B cell (primary cell): ENCODE data around the gene NOXA1.

Experiments
- EZH2 ChIP-seq: IDR thresholded peaks from 2 replicates; pipeline ENCODE4 v1.6.1; 2012; ENCODE audit warnings: borderline replicate concordance, low read depth, mild to moderate bottlenecking, moderate library complexity, low read length; ENCODE audit not compliant: insufficient read depth, poor library complexity, severe bottlenecking
- TF ChIP-seq, protein P1 (sequence below): fragments of 200-600 bp; IDR thresholded peaks from one replicate; pipeline ENCODE4 v1.8.0; 2022; ENCODE audit warnings: antibody characterized with exemption, mild to moderate bottlenecking

DNA sequence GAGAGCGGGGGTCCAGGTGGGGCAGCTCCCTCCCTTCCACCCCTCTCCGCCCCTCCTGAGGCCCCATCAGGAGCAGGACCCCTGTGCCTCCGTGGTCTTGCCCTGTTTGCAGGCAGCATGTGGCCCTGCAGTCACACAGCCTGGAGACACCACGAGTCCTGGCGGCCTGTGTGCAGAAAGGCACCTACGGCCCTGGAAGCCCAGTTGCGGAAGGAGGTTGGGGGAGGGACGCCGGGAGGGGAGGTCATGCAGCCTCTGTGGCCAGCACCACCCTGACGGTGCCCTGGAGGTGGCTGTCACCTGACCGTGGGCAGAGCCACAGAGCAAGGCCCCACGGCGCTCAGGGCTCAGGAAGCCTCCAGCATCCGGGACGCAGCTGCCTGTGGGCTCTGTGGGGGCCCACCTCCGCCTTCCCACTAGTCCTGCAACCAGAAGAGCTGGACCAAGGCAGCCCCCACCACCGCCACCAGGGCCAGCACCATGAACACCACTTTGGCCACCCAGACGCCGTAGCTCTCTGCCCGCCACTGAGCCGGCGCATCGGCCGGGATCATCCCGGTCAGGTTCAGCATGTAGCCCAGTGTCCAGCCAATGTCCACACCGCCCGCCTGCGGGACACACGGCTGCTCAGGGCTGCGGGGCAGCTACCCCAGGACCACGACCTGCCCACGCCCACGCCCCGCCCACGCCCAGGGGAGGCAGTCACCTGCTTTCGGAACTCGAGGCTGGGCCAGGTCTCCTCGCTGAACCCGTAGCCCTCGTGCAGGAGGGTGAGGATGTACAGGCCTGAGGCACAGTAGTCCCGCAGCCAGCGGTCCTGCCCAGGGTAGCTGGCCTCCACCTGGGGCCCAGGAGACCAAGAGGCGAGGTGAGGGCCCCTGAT, 11.5 kb downstream of the NOXA1 start:
- TF ChIP-seq, protein P1, sequence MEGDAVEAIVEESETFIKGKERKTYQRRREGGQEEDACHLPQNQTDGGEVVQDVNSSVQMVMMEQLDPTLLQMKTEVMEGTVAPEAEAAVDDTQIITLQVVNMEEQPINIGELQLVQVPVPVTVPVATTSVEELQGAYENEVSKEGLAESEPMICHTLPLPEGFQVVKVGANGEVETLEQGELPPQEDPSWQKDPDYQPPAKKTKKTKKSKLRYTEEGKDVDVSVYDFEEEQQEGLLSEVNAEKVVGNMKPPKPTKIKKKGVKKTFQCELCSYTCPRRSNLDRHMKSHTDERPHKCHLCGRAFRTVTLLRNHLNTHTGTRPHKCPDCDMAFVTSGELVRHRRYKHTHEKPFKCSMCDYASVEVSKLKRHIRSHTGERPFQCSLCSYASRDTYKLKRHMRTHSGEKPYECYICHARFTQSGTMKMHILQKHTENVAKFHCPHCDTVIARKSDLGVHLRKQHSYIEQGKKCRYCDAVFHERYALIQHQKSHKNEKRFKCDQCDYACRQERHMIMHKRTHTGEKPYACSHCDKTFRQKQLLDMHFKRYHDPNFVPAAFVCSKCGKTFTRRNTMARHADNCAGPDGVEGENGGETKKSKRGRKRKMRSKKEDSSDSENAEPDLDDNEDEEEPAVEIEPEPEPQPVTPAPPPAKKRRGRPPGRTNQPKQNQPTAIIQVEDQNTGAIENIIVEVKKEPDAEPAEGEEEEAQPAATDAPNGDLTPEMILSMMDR: no peak
- TF ChIP-seq EZH2: no peak
